H1 (cell line): Measurements from ENCODE around the gene ANKRD40CL. TPM values are rescaled to one million over a fixed set of nuclear protein-coding genes. Genes with fewer than 3 reads are reported as not detected.

Experiments used
- CTCF ChIA-PET: fragments of 300-600 bp; sonication (Branson Sonifier 250); formaldehyde crosslinking; loops from one replicate; lab custom pipeline; 2021; ENCODE audit not compliant: partially characterized antibody; lab: Charles Lee
- POLR2A ChIA-PET: fragments of 300-600 bp; sonication (Branson Sonifier 250); formaldehyde crosslinking; loops from one replicate; lab custom pipeline; 2021; ENCODE audit warnings: inconsistent platforms; ENCODE audit not compliant: partially characterized antibody; lab: Charles Lee
- DNase-seq, 2 experiments: peaks; one replicate each; pipeline versions ENCODE4 v3.0.0 to v3.0.0-alpha.2; 2010 to 2022; ENCODE audit warnings: low spot score in 2 of 2, low read depth in 1 of 2, mixed read lengths in 1 of 2
- FAIRE-seq: peaks from 2 replicates; lab custom pipeline; 2011; peaks lifted over from hg19 to GRCh38; lab: Jason Lieb, UNC
- H2AFZ ChIP-seq: 2 replicates; pipeline ENCODE4 v1.8.1; 2012; ENCODE audit warnings: low read length, inconsistent platforms
- H2AK5ac ChIP-seq: 2 replicates; pipeline ENCODE4 v1.6.1; 2013; ENCODE audit warnings: low read depth, low read length
- H2BK120ac ChIP-seq: replicated peaks from 2 replicates; pipeline ENCODE3; 2013; ENCODE audit warnings: low read depth, low read length, inconsistent platforms
- H2BK12ac ChIP-seq: 2 replicates; pipeline ENCODE4 v1.6.1; 2013; ENCODE audit warnings: low read depth, low read length
- H2BK15ac ChIP-seq: 2 replicates; pipeline ENCODE4 v1.6.1; 2013; ENCODE audit warnings: low read length
- H2BK20ac ChIP-seq: 2 replicates; pipeline ENCODE4 v1.6.1; 2013; ENCODE audit warnings: low read length
- H2BK5ac ChIP-seq: 2 replicates; pipeline ENCODE4 v1.6.1; 2013; ENCODE audit warnings: low read depth, low read length
- H3K14ac ChIP-seq: 2 replicates; pipeline ENCODE4 v1.6.1; 2013; ENCODE audit warnings: inconsistent platforms; ENCODE audit not compliant: insufficient read length
- H3K18ac ChIP-seq: 2 replicates; pipeline ENCODE4 v1.6.1; 2013; ENCODE audit warnings: low read length; ENCODE audit errors: extremely low read depth
- H3K23ac ChIP-seq: 2 replicates; pipeline ENCODE4 v1.6.1; 2013; ENCODE audit warnings: inconsistent platforms; ENCODE audit not compliant: insufficient read length
- H3K23me2 ChIP-seq: 2 replicates; pipeline ENCODE4 v1.6.1; 2013; ENCODE audit warnings: low read depth, low read length
- H3K27ac ChIP-seq: 2 replicates; pipeline ENCODE4 v1.6.1; 2011; ENCODE audit warnings: low read depth, low read length, inconsistent platforms
- H3K27me3 ChIP-seq, 4 experiments: replicated peaks in 1 of 4; 1 replicate in 1 of 4; 2 replicates in 3 of 4; pipeline versions ENCODE4 v1.6.1 to v1.8.1; 2011 to 2013; ENCODE audit warnings: low read length in 3 of 4, mild to moderate bottlenecking in 3 of 4, inconsistent platforms in 2 of 4, mixed read lengths in 2 of 4, moderate library complexity in 1 of 4; ENCODE audit not compliant: control insufficient read depth in 3 of 4, insufficient read depth in 3 of 4; ENCODE audit errors: extremely low read depth in 1 of 4
- H3K36me3 ChIP-seq, 4 experiments: 2 replicates each; pipeline versions ENCODE4 v1.6.1 to v1.8.1; 2011 to 2013; ENCODE audit warnings: mild to moderate bottlenecking in 4 of 4, low read length in 3 of 4, moderate library complexity in 2 of 4, control low read depth in 1 of 4, inconsistent platforms in 1 of 4; ENCODE audit not compliant: insufficient read depth in 4 of 4, control insufficient read depth in 2 of 4
- H3K4ac ChIP-seq: replicated peaks from 2 replicates; pipeline ENCODE3; 2013; ENCODE audit warnings: low read length, low read depth, mixed read lengths, inconsistent platforms; ENCODE audit not compliant: insufficient read length
- H3K4me1 ChIP-seq, 4 experiments: replicated peaks in 1 of 4; 1 replicate in 1 of 4; 2 replicates in 3 of 4; pipeline versions ENCODE4 v1.6.1 to v1.8.1; 2011 to 2013; ENCODE audit warnings: low read length in 3 of 4, inconsistent platforms in 2 of 4, mixed read lengths in 1 of 4; ENCODE audit not compliant: insufficient read depth in 4 of 4, control insufficient read depth in 3 of 4
- H3K4me2 ChIP-seq, 2 experiments: 2 replicates each; pipeline versions ENCODE4 v1.6.1 to v1.8.1; 2011 to 2013; ENCODE audit warnings: low read depth in 2 of 2, low read length in 2 of 2, control low read depth in 1 of 2, inconsistent platforms in 1 of 2, mild to moderate bottlenecking in 1 of 2; ENCODE audit not compliant: insufficient read depth in 1 of 2
- H3K4me3 ChIP-seq, 4 experiments: fragments of 200-600, 300-600 bp in 1 of 4; sonication (generic), shearing (Covaris generic), sonication (Bioruptor Twin) in 1 of 4; 2 replicates each; pipeline versions ENCODE4 v1.5.1 to v1.8.1; 2011 to 2016; ENCODE audit warnings: low read length in 4 of 4, low read depth in 3 of 4, control low read depth in 2 of 4, inconsistent platforms in 2 of 4, mild to moderate bottlenecking in 2 of 4, mixed read lengths in 1 of 4, moderate library complexity in 1 of 4; ENCODE audit not compliant: insufficient read depth in 2 of 4; ENCODE audit errors: extremely low read depth in 1 of 4
- H3K56ac ChIP-seq: replicated peaks from 2 replicates; pipeline ENCODE3; 2013; ENCODE audit warnings: low read depth, mild to moderate bottlenecking, mixed read lengths, low read length, inconsistent platforms; ENCODE audit not compliant: insufficient read length
- H3K79me1 ChIP-seq: 2 replicates; pipeline ENCODE4 v1.6.1; 2013; ENCODE audit warnings: low read depth, low read length, control low read depth
- H3K79me2 ChIP-seq, 2 experiments: 2 replicates each; pipeline versions ENCODE4 v1.6.1 to v1.8.1; 2012 to 2013; ENCODE audit warnings: low read length in 2 of 2, mild to moderate bottlenecking in 2 of 2, inconsistent platforms in 1 of 2; ENCODE audit not compliant: insufficient read depth in 2 of 2, control insufficient read depth in 1 of 2
- H3K9ac ChIP-seq, 4 experiments: replicated peaks in 1 of 4; 1 replicate in 1 of 4; 2 replicates in 3 of 4; pipeline versions ENCODE4 v1.6.1 to v1.8.1; 2011 to 2013; ENCODE audit warnings: low read depth in 3 of 4, low read length in 3 of 4, control low read depth in 2 of 4, mild to moderate bottlenecking in 2 of 4, moderate library complexity in 2 of 4, inconsistent platforms in 1 of 4; ENCODE audit errors: extremely low read depth in 1 of 4
- H3K9me3 ChIP-seq, 2 experiments: 2 replicates each; pipeline versions ENCODE4 v1.6.1 to v1.8.1; 2012 to 2013; ENCODE audit warnings: mild to moderate bottlenecking in 2 of 2, moderate library complexity in 2 of 2, control low read depth in 1 of 2, inconsistent platforms in 1 of 2, low read depth in 1 of 2, low read length in 1 of 2, mixed read lengths in 1 of 2; ENCODE audit not compliant: insufficient read depth in 2 of 2
- H4K20me1 ChIP-seq, 2 experiments: replicated peaks in 1 of 2; 2 replicates each; pipeline versions ENCODE3 to v1.8.1; 2011 to 2013; ENCODE audit warnings: inconsistent platforms in 2 of 2, low read length in 2 of 2, mild to moderate bottlenecking in 1 of 2; ENCODE audit not compliant: insufficient read depth in 2 of 2, control insufficient read depth in 1 of 2
- H4K5ac ChIP-seq: 2 replicates; pipeline ENCODE4 v1.6.1; 2013; ENCODE audit warnings: low read length, low read depth, mixed read lengths, inconsistent platforms; ENCODE audit not compliant: insufficient read length
- H4K8ac ChIP-seq: 2 replicates; pipeline ENCODE4 v1.8.0; 2013; ENCODE audit warnings: mild to moderate bottlenecking, moderate library complexity, low read length, inconsistent platforms; ENCODE audit not compliant: insufficient read depth; ENCODE audit errors: extremely low read depth
- H4K91ac ChIP-seq: replicated peaks from 2 replicates; pipeline ENCODE3; 2013; ENCODE audit warnings: low read length, mixed read lengths, inconsistent platforms; ENCODE audit not compliant: insufficient read length
- GTF2F1 ChIP-seq: IDR thresholded peaks from 2 replicates; pipeline ENCODE4 v1.6.1; 2012; ENCODE audit warnings: low read depth, low read length, improper control_type of control experiment, borderline replicate concordance
- WGBS, 2 experiments: shearing (Covaris generic) in 1 of 2; methylation state at CpG; one replicate each; pipeline versions ENCODE4 v1.1.6 to v1.1.7; 2013 to 2015; ENCODE audit warnings: low lambda C conversion rate in 2 of 2, mixed read lengths in 2 of 2, inconsistent platforms in 1 of 2, low coverage in 1 of 2, missing lambda C conversion rate in 1 of 2; ENCODE audit not compliant: insufficient replicate concordance in 2 of 2, insufficient coverage in 1 of 2, insufficient read length in 1 of 2; ENCODE audit errors: extremely low coverage in 1 of 2, missing lambda C conversion rate in 1 of 2; 5-methylcytosine and 5-hydroxymethylcytosine counted together
- polyA plus RNA-seq, 7 experiments: library from polyadenylated mRNA; depleted of rRNA in 3 of 7; stranded (reverse) in 5 of 7; unstranded in 2 of 7; fragments of >200 nt in 5 of 7; fragments of 200-250 nt in 2 of 7; gene quantifications; 1 replicate in 5 of 7; 2 replicates in 1 of 7; 4 replicates in 1 of 7; pipeline versions ENCODE4 v1.2.1 to v1.2.3, GENCODE V29; 2011 to 2013; ENCODE audit warnings: missing spikeins in 2 of 7, mixed read lengths in 2 of 7
- total RNA-seq: library from RNA; stranded (reverse); fragmentation: NEBNext Ultra II Directional; extraction: Animal tissue kit (Norgen Biotek cat#: 25700); gene quantifications from 2 replicates; pipeline ENCODE4 v1.2.1, GENCODE V29; 2021

ANKRD40CL gene
- total and polyA plus RNA-seq, 2 of the 8 experiments (the other 6 are each of a cell fraction or from before 2014, with no cell fraction given): not detected

DNA sequence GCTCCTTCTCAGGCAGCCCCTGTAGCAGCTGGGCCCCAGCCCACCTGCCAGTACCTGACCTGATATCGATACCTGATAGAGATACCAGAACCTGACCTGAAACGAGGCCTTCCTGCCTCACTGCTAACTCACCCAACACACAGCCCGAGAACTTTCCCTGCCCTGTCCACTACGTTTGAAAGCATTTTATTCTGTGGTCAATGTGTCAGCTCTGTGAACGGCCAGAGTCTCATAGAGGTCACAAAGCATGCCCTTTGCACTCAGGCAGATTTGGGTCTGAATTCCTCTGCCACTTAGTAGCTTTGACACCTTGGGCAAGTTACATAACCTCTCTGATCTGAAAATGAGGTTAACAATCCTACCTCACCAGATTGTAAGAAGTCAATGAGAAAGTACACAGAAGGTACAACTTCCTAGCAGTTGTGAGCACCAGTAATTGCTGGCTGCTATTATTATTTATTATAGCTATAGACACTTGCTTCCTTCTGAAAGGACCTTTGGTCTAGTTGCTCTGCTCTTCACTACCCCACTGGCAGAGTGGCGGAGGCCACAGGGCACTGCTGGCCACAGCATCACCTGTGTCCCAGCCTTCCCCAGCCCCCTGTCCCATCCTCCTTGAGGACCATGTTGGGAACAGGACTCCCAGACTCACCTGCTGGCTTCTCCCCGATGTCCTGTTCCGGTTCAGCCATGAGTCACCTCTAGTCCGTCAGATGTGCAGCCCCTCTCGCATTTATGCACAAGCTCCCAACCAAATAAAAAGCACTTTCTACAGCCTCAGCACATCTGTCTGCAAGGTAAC is 895 bp downstream of the ANKRD40CL start:
- CTCF ChIA-PET: interaction anchor here (0.6 to 2.9 kb wide), 6 partner anchors 17 to 97 kb away, joined by 3 to 15 read pairs (median 3); no protein-coding TSS in a partner anchor
- no peak overlapping the region for H3K9ac ChIP-seq
- peak overlapping the region; percentile 88; the same call in 1 of the 2 replicates for H2BK15ac ChIP-seq
- no peak overlapping the region for H2BK20ac ChIP-seq
- no peak overlapping the region for H2AK5ac ChIP-seq
- no peak overlapping the region for H3K14ac ChIP-seq
- TF ChIP-seq GTF2F1: no peak
- TF ChIP-seq, all 59 proteins: peak for 0
- Histone ChIP-seq H3K23me2 (no peaks in the 10 kb centered on the region), H3K79me2 (no peaks in the 10 kb centered on the region), H4K20me1 (no peaks in the 10 kb centered on the region), H3K4me3 (no peak overlapping the region), H4K8ac (no peak overlapping the region), H3K4me2 (no peak overlapping the region), H3K4ac (no peak overlapping the region), H4K5ac (no peak overlapping the region), H2BK12ac (0 out of 2 replicates have a peak overlapping the region, but pooled peaks have one; percentile 17), H2AFZ (no peak overlapping the region), H3K4me1 (no peaks in the 10 kb centered on the region), H3K79me1 (no peaks in the 10 kb centered on the region), H3K18ac (no peak overlapping the region), H3K23ac (no peak overlapping the region), H2BK120ac (no peak overlapping the region), H3K27me3 (no peaks in the 10 kb centered on the region), H4K91ac (no peak overlapping the region), H3K27ac (no peak overlapping the region), H3K36me3 (no peaks in the 10 kb centered on the region), H2BK5ac (no peak overlapping the region), H3K56ac (no peak overlapping the region), H3K9me3 (no peaks in the 10 kb centered on the region)
- 87% methylated on average over 10 of the region's 10 CpGs; no CpG with 5 or more reads in 1 of the 2 experiments for WGBS, 2 experiments
- POLR2A ChIA-PET: interaction anchor here (1.2 kb wide), 1 partner anchor 86 kb away, joined by 5 read pairs; no protein-coding TSS in a partner anchor
- no peak for FAIRE-seq
- DNase-seq: peak in 1 of 2 experiments; percentile 26
